MCF 10A (cell line): ENCODE results near the gene SPRR5. TPM values are rescaled to one million over a fixed set of nuclear protein-coding genes. Genes with fewer than 3 reads are reported as not detected.

Source experiments
- BruUV-seq: library from RNA; stranded (reverse); fragments of 400-500 nt; replicated peaks from 2 replicates; lab custom pipeline; 2021; lab: Mats Ljungman, UMichigan
- CTCF ChIA-PET: fragments of 300-600 bp; sonication (Branson Sonifier 250); formaldehyde crosslinking; extraction: SDS; loops from one replicate; lab custom pipeline; 2021; ENCODE audit warnings: antibody characterized with exemption, inconsistent platforms; lab: Yijun Ruan, JAX
- POLR2A ChIA-PET: fragments of 300-600, 350-650 bp; sonication (Branson Sonifier 250); formaldehyde crosslinking; extraction: SDS; loops from one replicate; lab custom pipeline; 2020; ENCODE audit warnings: antibody characterized with exemption, inconsistent platforms; lab: Yijun Ruan, JAX
- DNase-seq: peaks from one replicate; pipeline ENCODE4 v3.0.0-alpha.2; 2018; ENCODE audit not compliant: unreplicated experiment
- H3K27ac Mint-ChIP-seq: one replicate; pipeline ENCODE4 v1.8.0; 2022; ENCODE audit warnings: mild to moderate bottlenecking, low read depth, mixed read lengths; ENCODE audit not compliant: unreplicated experiment
- H3K27me3 Mint-ChIP-seq: one replicate; pipeline ENCODE4 v1.8.0; 2022; ENCODE audit warnings: mixed read lengths; ENCODE audit not compliant: insufficient read depth, unreplicated experiment
- H3K36me3 Mint-ChIP-seq: one replicate; pipeline ENCODE4 v1.8.0; 2022; ENCODE audit warnings: mild to moderate bottlenecking, moderate library complexity, mixed read lengths; ENCODE audit not compliant: insufficient read depth, unreplicated experiment
- H3K4me1 Mint-ChIP-seq: one replicate; pipeline ENCODE4 v1.8.0; 2022; ENCODE audit warnings: mixed read lengths; ENCODE audit not compliant: insufficient read depth, unreplicated experiment
- H3K4me3 Mint-ChIP-seq: one replicate; pipeline ENCODE4 v1.8.0; 2022; ENCODE audit warnings: mild to moderate bottlenecking, moderate library complexity, mixed read lengths; ENCODE audit not compliant: unreplicated experiment
- H3K9me3 Mint-ChIP-seq: one replicate; pipeline ENCODE4 v1.8.0; 2022; ENCODE audit warnings: mixed read lengths; ENCODE audit not compliant: unreplicated experiment
- intact Hi-C: fragments of 100-400 bp; cut with micrococcal nuclease; formaldehyde crosslinking; loops from 2 replicates; pipeline ENCODE4 v1.14.1; 2022
- total RNA-seq: library from RNA; stranded (reverse); gene quantifications from 2 replicates; pipeline ENCODE4 v1.2.3, GENCODE V29; 2022
- TF ChIP-seq, protein P1 (sequence below): fragments of 200-600 bp; IDR thresholded peaks from one replicate; pipeline ENCODE4 v1.8.0; 2022; ENCODE audit warnings: antibody characterized with exemption, mild to moderate bottlenecking; ENCODE audit not compliant: unreplicated experiment

The SPRR5 gene
- total RNA-seq, 1 experiment from 2014 or later = not detected

GRCh38 chr1:152976688-152977087 is 29.7 kb downstream of the SPRR5 start:
- Mint-ChIP-seq H3K27me3 (no peaks in the 10 kb centered on the region), H3K9me3 (no peaks in the 10 kb centered on the region), H3K4me1 (peaks cover 19% of the 10 kb centered on the region), H3K36me3 (no peaks in the 10 kb centered on the region), H3K4me3 (no peak overlapping the region), H3K27ac (no peak overlapping the region)
- TF ChIP-seq, protein P1, sequence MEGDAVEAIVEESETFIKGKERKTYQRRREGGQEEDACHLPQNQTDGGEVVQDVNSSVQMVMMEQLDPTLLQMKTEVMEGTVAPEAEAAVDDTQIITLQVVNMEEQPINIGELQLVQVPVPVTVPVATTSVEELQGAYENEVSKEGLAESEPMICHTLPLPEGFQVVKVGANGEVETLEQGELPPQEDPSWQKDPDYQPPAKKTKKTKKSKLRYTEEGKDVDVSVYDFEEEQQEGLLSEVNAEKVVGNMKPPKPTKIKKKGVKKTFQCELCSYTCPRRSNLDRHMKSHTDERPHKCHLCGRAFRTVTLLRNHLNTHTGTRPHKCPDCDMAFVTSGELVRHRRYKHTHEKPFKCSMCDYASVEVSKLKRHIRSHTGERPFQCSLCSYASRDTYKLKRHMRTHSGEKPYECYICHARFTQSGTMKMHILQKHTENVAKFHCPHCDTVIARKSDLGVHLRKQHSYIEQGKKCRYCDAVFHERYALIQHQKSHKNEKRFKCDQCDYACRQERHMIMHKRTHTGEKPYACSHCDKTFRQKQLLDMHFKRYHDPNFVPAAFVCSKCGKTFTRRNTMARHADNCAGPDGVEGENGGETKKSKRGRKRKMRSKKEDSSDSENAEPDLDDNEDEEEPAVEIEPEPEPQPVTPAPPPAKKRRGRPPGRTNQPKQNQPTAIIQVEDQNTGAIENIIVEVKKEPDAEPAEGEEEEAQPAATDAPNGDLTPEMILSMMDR = no peak
- DNase-seq = no peak
- BruUV-seq = no TSS peak
- intact Hi-C loops = no loop called here
- POLR2A ChIA-PET = no interaction called here
- CTCF ChIA-PET = no interaction called here

DNA sequence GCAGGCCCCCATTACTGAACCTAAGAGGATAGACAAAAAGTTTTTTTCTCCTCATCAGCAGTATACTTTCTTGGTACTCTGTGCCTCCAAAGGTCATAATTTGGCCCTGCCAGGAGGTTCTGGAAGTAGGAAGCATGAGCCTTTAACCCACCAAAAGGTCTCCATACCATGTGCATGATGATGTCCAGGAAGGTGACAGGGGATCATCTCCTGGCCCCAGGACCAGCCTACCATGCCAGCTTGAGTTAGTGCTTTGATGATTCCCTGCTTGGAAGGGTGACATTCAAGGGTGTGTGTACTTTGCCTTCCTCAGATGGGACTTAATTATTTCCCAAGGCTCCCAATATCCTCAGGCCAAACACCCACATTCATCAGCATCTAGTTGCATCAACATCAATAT is 30.6 kb downstream of the SPRR5 start:
- TF ChIP-seq, protein P1 = no peak
- no peak overlapping the region for H3K4me3 Mint-ChIP-seq
- peaks cover 11% of the 10 kb centered on the region for H3K4me1 Mint-ChIP-seq
- DNase-seq = no peak
- no peaks in the 10 kb centered on the region for H3K9me3 Mint-ChIP-seq
- H3K27ac Mint-ChIP-seq = no peak overlapping the region
- POLR2A ChIA-PET = no interaction called here
- CTCF ChIA-PET = interaction anchor here (0.8 to 1.2 kb wide), 2 partner anchors 34 to 81 kb away, joined by 3 to 4 read pairs; no protein-coding TSS in a partner anchor
- no peaks in the 10 kb centered on the region for H3K36me3 Mint-ChIP-seq
- no peaks in the 10 kb centered on the region for H3K27me3 Mint-ChIP-seq
- no TSS peak for BruUV-seq
- intact Hi-C loops = no loop called here

- no peaks in the 10 kb centered on the region for H3K36me3 Mint-ChIP-seq
- H3K4me1 Mint-ChIP-seq = peaks cover 5% of the 10 kb centered on the region
- ChIA-PET CTCF (interaction anchor here (0.6 to 0.7 kb wide), 3 partner anchors 17 to 248 kb away, joined by 3 read pairs; no protein-coding TSS in a partner anchor), POLR2A (interaction anchor here (0.6 to 2.1 kb wide), 2 partner anchors 9 to 26 kb away, joined by 3 to 8 read pairs; no protein-coding TSS in a partner anchor)
- H3K27me3 Mint-ChIP-seq = no peaks in the 10 kb centered on the region
- no peak overlapping the region for H3K27ac Mint-ChIP-seq
- DNase-seq = no peak
- BruUV-seq = no TSS peak
- TF ChIP-seq, protein P1 = no peak
- H3K4me3 Mint-ChIP-seq = no peak overlapping the region
- no peaks in the 10 kb centered on the region for H3K9me3 Mint-ChIP-seq
- intact Hi-C loops = no loop called here
Observed at GRCh38 chr1:152980676-152981075, 33.7 kb downstream of the SPRR5 start.

GRCh38 chr1:152981146-152981871 is 34.3 kb downstream of the SPRR5 start:
- Mint-ChIP-seq H3K36me3 (no peaks in the 10 kb centered on the region), H3K27me3 (no peaks in the 10 kb centered on the region), H3K4me3 (no peak overlapping the region), H3K9me3 (no peaks in the 10 kb centered on the region), H3K4me1 (peaks cover 5% of the 10 kb centered on the region), H3K27ac (no peak overlapping the region)
- ChIA-PET POLR2A (interaction anchor here (0.6 to 2.1 kb wide), 5 partner anchors 10 to 27 kb away, joined by 3 to 8 read pairs (median 3); no protein-coding TSS in a partner anchor), CTCF (interaction anchor here (0.6 to 2.0 kb wide), 7 partner anchors 17 to 317 kb away, joined by 3 to 8 read pairs (median 3); no protein-coding TSS in a partner anchor)
- no TSS peak for BruUV-seq
- TF ChIP-seq, protein P1 = no peak
- no peak for DNase-seq
- intact Hi-C loops = no loop called here
